ENCODE measurements around the gene MAP3K10.

- TF ChIP-seq CTCF (IDR thresholded peaks at IDR 0.05) (no peak), POLR2A (IDR thresholded peaks at IDR 0.05) (no peak)
Measured at GRCh38 chr19:40216013-40216776, 25.0 kb downstream of the MAP3K10 start.

All from breast epithelium (tissue), 3 donors.